Activated T-helper 2 cell treated with anti-CD3 and anti-CD28 coated beads, Interferon-gamma antibody, Interleukin-2, Interleukin-4, amounts not matched to agents 10 μg/mL and 5 μg/mL and 100 μg/mL, durations not matched to agents 14 hours and 24 hours and 36 hours (primary cell): ENCODE measurements around the gene HDAC4. TPM values are rescaled to one million over a fixed set of nuclear protein-coding genes. Genes with fewer than 3 reads are reported as not detected.

Source experiments
- DNase-seq: peaks from one replicate; pipeline ENCODE4 v3.0.0; 2021; ENCODE audit warnings: low spot score
- H3K27ac Mint-ChIP-seq: one replicate; pipeline ENCODE4 v1.8.0; 2021; ENCODE audit warnings: mixed read lengths
- H3K27me3 Mint-ChIP-seq: one replicate; pipeline ENCODE4 v1.8.0; 2021; ENCODE audit warnings: low read depth, mixed read lengths
- H3K36me3 Mint-ChIP-seq: one replicate; pipeline ENCODE4 v1.8.0; 2021; ENCODE audit warnings: low read depth, mixed read lengths
- H3K4me1 Mint-ChIP-seq: one replicate; pipeline ENCODE4 v1.8.0; 2021; ENCODE audit warnings: low read depth, mixed read lengths
- H3K4me3 Mint-ChIP-seq: one replicate; pipeline ENCODE4 v1.8.0; 2021; ENCODE audit warnings: low read depth, mild to moderate bottlenecking, moderate library complexity, mixed read lengths
- H3K9me3 Mint-ChIP-seq: one replicate; pipeline ENCODE4 v1.8.0; 2021; ENCODE audit warnings: mixed read lengths
- intact Hi-C: fragments of 100-400 bp; cut with micrococcal nuclease; formaldehyde crosslinking; loops from one replicate; pipeline ENCODE4 v1.15.1; 2023
- total RNA-seq: library from RNA; stranded (reverse); gene quantifications from 2 replicates; pipeline ENCODE4 v1.2.3, GENCODE V29; 2022

The HDAC4 gene
- total RNA-seq, 1 donor from 2014 or later: 44.8 TPM

GRCh38 chr2:239208465-239209180 is 192.2 kb downstream of the HDAC4 start:
- Mint-ChIP-seq H3K4me3 (no peak overlapping the region), H3K27ac (no peak overlapping the region), H3K4me1 (peaks cover 20% of the 10 kb centered on the region), H3K36me3 (peaks cover 3% of the 10 kb centered on the region), H3K9me3 (no peaks in the 10 kb centered on the region), H3K27me3 (no peaks in the 10 kb centered on the region)
- no peak for DNase-seq
- intact Hi-C loops: no loop called here

- Mint-ChIP-seq H3K27ac (no peak overlapping the region), H3K4me1 (peaks cover 19% of the 10 kb centered on the region), H3K27me3 (no peaks in the 10 kb centered on the region), H3K36me3 (peaks cover 7% of the 10 kb centered on the region), H3K4me3 (no peak overlapping the region), H3K9me3 (no peaks in the 10 kb centered on the region)
- intact Hi-C loops: no loop called here
- DNase-seq: no peak
Measured at GRCh38 chr2:239206851-239207250, 194.0 kb downstream of the HDAC4 start.

- Mint-ChIP-seq H3K27ac (no peak overlapping the region), H3K4me1 (peaks cover 13% of the 10 kb centered on the region), H3K4me3 (no peak overlapping the region), H3K9me3 (no peaks in the 10 kb centered on the region), H3K36me3 (peaks cover 7% of the 10 kb centered on the region), H3K27me3 (no peaks in the 10 kb centered on the region)
- intact Hi-C loops: no loop called here
- no peak for DNase-seq
Measured at GRCh38 chr2:239206042-239206441, 194.8 kb downstream of the HDAC4 start.

- H3K27me3 Mint-ChIP-seq: no peaks in the 10 kb centered on the region
- H3K4me3 Mint-ChIP-seq: no peak overlapping the region
- H3K36me3 Mint-ChIP-seq: peaks cover 7% of the 10 kb centered on the region
- H3K4me1 Mint-ChIP-seq: peaks cover 11% of the 10 kb centered on the region
- intact Hi-C loops: no loop called here
- H3K9me3 Mint-ChIP-seq: no peaks in the 10 kb centered on the region
- H3K27ac Mint-ChIP-seq: no peak overlapping the region
- no peak for DNase-seq
Measured at GRCh38 chr2:239204876-239205468, 195.8 kb downstream of the HDAC4 start.

- intact Hi-C loops: no loop called here
- no peak for DNase-seq
- no peaks in the 10 kb centered on the region for H3K9me3 Mint-ChIP-seq
- H3K4me1 Mint-ChIP-seq: peaks cover 10% of the 10 kb centered on the region
- peaks cover 7% of the 10 kb centered on the region for H3K36me3 Mint-ChIP-seq
- H3K4me3 Mint-ChIP-seq: no peak overlapping the region
- H3K27me3 Mint-ChIP-seq: no peaks in the 10 kb centered on the region
- H3K27ac Mint-ChIP-seq: no peak overlapping the region
Measured at GRCh38 chr2:239204136-239204875, 196.5 kb downstream of the HDAC4 start.

- Mint-ChIP-seq H3K36me3 (peaks cover 12% of the 10 kb centered on the region), H3K27ac (no peak overlapping the region), H3K9me3 (no peaks in the 10 kb centered on the region), H3K4me1 (peaks cover 10% of the 10 kb centered on the region), H3K4me3 (no peak overlapping the region), H3K27me3 (no peaks in the 10 kb centered on the region)
- intact Hi-C loops: no loop called here
- no peak for DNase-seq
Measured at GRCh38 chr2:239203443-239204135, 197.2 kb downstream of the HDAC4 start.

GRCh38 chr2:239202836-239203235 is 198.0 kb downstream of the HDAC4 start:
- DNase-seq: no peak
- intact Hi-C loops: no loop called here
- H3K27ac Mint-ChIP-seq: no peak overlapping the region
- peaks cover 10% of the 10 kb centered on the region for H3K4me1 Mint-ChIP-seq
- H3K36me3 Mint-ChIP-seq: peaks cover 12% of the 10 kb centered on the region
- no peak overlapping the region for H3K4me3 Mint-ChIP-seq
- no peaks in the 10 kb centered on the region for H3K27me3 Mint-ChIP-seq
- no peaks in the 10 kb centered on the region for H3K9me3 Mint-ChIP-seq

- no peak overlapping the region for H3K27ac Mint-ChIP-seq
Measured at GRCh38 chr2:239202343-239202742, 198.5 kb downstream of the HDAC4 start.

GRCh38 chr2:239201884-239202283 is 198.9 kb downstream of the HDAC4 start:
- intact Hi-C loops: no loop called here
- H3K9me3 Mint-ChIP-seq: no peaks in the 10 kb centered on the region
- no peak for DNase-seq
- no peak overlapping the region for H3K4me3 Mint-ChIP-seq
- no peaks in the 10 kb centered on the region for H3K27me3 Mint-ChIP-seq
- peaks cover 15% of the 10 kb centered on the region for H3K36me3 Mint-ChIP-seq
- peaks cover 8% of the 10 kb centered on the region for H3K4me1 Mint-ChIP-seq
- H3K27ac Mint-ChIP-seq: no peak overlapping the region

More at GRCh38 chr2:239202343-239202742, 198.5 kb downstream of the HDAC4 start:
- H3K27me3 Mint-ChIP-seq: no peaks in the 10 kb centered on the region
- DNase-seq: no peak
- H3K9me3 Mint-ChIP-seq: no peaks in the 10 kb centered on the region
- H3K4me3 Mint-ChIP-seq: no peak overlapping the region
- H3K36me3 Mint-ChIP-seq: peaks cover 15% of the 10 kb centered on the region
- H3K4me1 Mint-ChIP-seq: peaks cover 8% of the 10 kb centered on the region
- intact Hi-C loops: no loop called here

- peaks cover 8% of the 10 kb centered on the region for H3K4me1 Mint-ChIP-seq
- no peak for DNase-seq
- no peaks in the 10 kb centered on the region for H3K27me3 Mint-ChIP-seq
- no peak overlapping the region for H3K4me3 Mint-ChIP-seq
- intact Hi-C loops: no loop called here
- H3K9me3 Mint-ChIP-seq: no peaks in the 10 kb centered on the region
- H3K36me3 Mint-ChIP-seq: peaks cover 18% of the 10 kb centered on the region
- H3K27ac Mint-ChIP-seq: no peak overlapping the region
Measured at GRCh38 chr2:239201531-239201876, 199.3 kb downstream of the HDAC4 start.

GRCh38 chr2:239200646-239201530 is 199.9 kb downstream of the HDAC4 start:
- H3K27ac Mint-ChIP-seq: no peak overlapping the region
- no peak for DNase-seq
- peaks cover 23% of the 10 kb centered on the region for H3K36me3 Mint-ChIP-seq
- H3K27me3 Mint-ChIP-seq: no peaks in the 10 kb centered on the region
- intact Hi-C loops: no loop called here
- H3K4me1 Mint-ChIP-seq: peaks cover 6% of the 10 kb centered on the region
- H3K9me3 Mint-ChIP-seq: no peaks in the 10 kb centered on the region
- H3K4me3 Mint-ChIP-seq: no peak overlapping the region
